Adrenal gland (tissue), 5 donors: ENCODE measurements around the gene AGR2.

Experiments
- CTCF ChIP-seq, 6 experiments: fragments of 450-650 bp in 4 of 6; fragments of 200-600 bp in 2 of 6; sonication (generic) in 1 of 6; IDR thresholded peaks; 1 replicate in 5 of 6; 2 replicates in 1 of 6; pipeline versions ENCODE4 v1.5.1 to v1.8.0; 2016 to 2021; ENCODE audit warnings: antibody characterized with exemption in 6 of 6, mild to moderate bottlenecking in 2 of 6, moderate library complexity in 1 of 6
- POLR2A ChIP-seq, 2 donors: fragments of 450-650 bp; IDR thresholded peaks; one replicate each; pipeline ENCODE4 v1.6.1; 2017; ENCODE audit warnings: antibody characterized with exemption in 2 of 2, mild to moderate bottlenecking in 2 of 2, moderate library complexity in 1 of 2
- donor health status: DM: no; HTN: no; CAD: no.

GRCh38 chr7:16805441-16805840, 642 bp upstream of the AGR2 start:
- TF ChIP-seq CTCF (IDR thresholded peaks at IDR 0.05) (no peak), POLR2A (IDR thresholded peaks at IDR 0.05) (no peak)
